Fibroblast of lung (primary cell): ENCODE results near the gene ITPR1. TPM values are rescaled to one million over a fixed set of nuclear protein-coding genes. Genes with fewer than 3 reads are reported as not detected.

ENCODE experiments used
- DNase-seq, 2 donors: peaks; one replicate each; pipeline versions ENCODE4 v3.0.0 to v3.0.0-alpha.2; 2010; ENCODE audit warnings: low read depth in 2 of 2
- H2AFZ ChIP-seq: 2 replicates; pipeline ENCODE4 v1.5.1; 2012; ENCODE audit warnings: low read length, control low read depth, inconsistent platforms
- H3K27ac ChIP-seq: 2 replicates; pipeline ENCODE4 v1.5.1; 2011; ENCODE audit warnings: low read length, control low read depth; ENCODE audit not compliant: insufficient read depth
- H3K27me3 ChIP-seq: 2 replicates; pipeline ENCODE4 v1.5.1; 2011; ENCODE audit warnings: mild to moderate bottlenecking, low read length; ENCODE audit not compliant: control insufficient read depth, insufficient read depth
- H3K36me3 ChIP-seq: 2 replicates; pipeline ENCODE4 v1.5.1; 2011; ENCODE audit warnings: low read length; ENCODE audit not compliant: control insufficient read depth, insufficient read depth
- H3K4me1 ChIP-seq: 2 replicates; pipeline ENCODE4 v1.5.1; 2011; ENCODE audit warnings: low read length; ENCODE audit not compliant: control insufficient read depth, insufficient read depth; ENCODE audit errors: extremely low read depth
- H3K4me2 ChIP-seq: 2 replicates; pipeline ENCODE4 v1.5.1; 2011; ENCODE audit warnings: low read length, control low read depth; ENCODE audit not compliant: insufficient read depth; ENCODE audit errors: extremely low read depth
- H3K4me3 ChIP-seq, 4 experiments: fragments of 200-600 bp in 1 of 4; sonication (generic) in 1 of 4; replicated peaks in 1 of 4; 2 replicates each; pipeline ENCODE4 v1.5.1; 2011 to 2016; ENCODE audit warnings: low read length in 4 of 4, low read depth in 3 of 4, mild to moderate bottlenecking in 3 of 4, control low read depth in 2 of 4, inconsistent platforms in 1 of 4, mixed read lengths in 1 of 4; ENCODE audit not compliant: insufficient read depth in 1 of 4; ENCODE audit errors: control extremely low read depth in 1 of 4
- H3K79me2 ChIP-seq: 2 replicates; pipeline ENCODE4 v1.5.1; 2012; ENCODE audit warnings: mild to moderate bottlenecking, low read length, inconsistent platforms; ENCODE audit not compliant: control insufficient read depth, insufficient read depth
- H3K9ac ChIP-seq: 2 replicates; pipeline ENCODE4 v1.5.1; 2011; ENCODE audit warnings: mild to moderate bottlenecking, low read length, control low read depth; ENCODE audit not compliant: insufficient read depth
- H3K9me3 ChIP-seq: 2 replicates; pipeline ENCODE4 v1.5.1; 2012; ENCODE audit warnings: low read depth, low read length; ENCODE audit not compliant: control insufficient read depth, insufficient read depth
- H4K20me1 ChIP-seq: 2 replicates; pipeline ENCODE4 v1.5.1; 2011; ENCODE audit warnings: low read length; ENCODE audit not compliant: control insufficient read depth, insufficient read depth; ENCODE audit errors: extremely low read depth
- EZH2 ChIP-seq: IDR thresholded peaks from 2 replicates; pipeline ENCODE4 v1.5.1; 2012; ENCODE audit warnings: low read length, control low read depth, mild to moderate bottlenecking; ENCODE audit errors: missing control alignments
- polyA plus RNA-seq, 2 donors: library from polyadenylated mRNA; depleted of rRNA in 1 of 2; stranded (reverse) in 1 of 2; unstranded in 1 of 2; fragments of >200 nt; gene quantifications; 2 replicates each; pipeline ENCODE4 v1.2.1, GENCODE V29; 2011 to 2012; ENCODE audit warnings: missing spikeins in 1 of 2
- total RNA-seq: library from RNA; depleted of rRNA; stranded (reverse); fragments of >200 nt; gene quantifications from 2 replicates; pipeline ENCODE4 v1.2.1, GENCODE V29; 2014
- TF ChIP-seq, protein P1 (sequence below), 2 donors: IDR thresholded peaks in 1 of 2; conservative IDR thresholded peaks in 1 of 2; 1 replicate in 1 of 2; 2 replicates in 1 of 2; pipeline ENCODE4 v1.5.1; 2011 to 2012; ENCODE audit warnings: low read length in 2 of 2, control low read depth in 1 of 2, inconsistent platforms in 1 of 2, low read depth in 1 of 2, mild to moderate bottlenecking in 1 of 2

The ITPR1 gene
- total and polyA plus RNA-seq, 2 donors (not counting 1 experiment from before 2014, with no cell fraction given), result 19.2 to 87.0 TPM

DNA sequence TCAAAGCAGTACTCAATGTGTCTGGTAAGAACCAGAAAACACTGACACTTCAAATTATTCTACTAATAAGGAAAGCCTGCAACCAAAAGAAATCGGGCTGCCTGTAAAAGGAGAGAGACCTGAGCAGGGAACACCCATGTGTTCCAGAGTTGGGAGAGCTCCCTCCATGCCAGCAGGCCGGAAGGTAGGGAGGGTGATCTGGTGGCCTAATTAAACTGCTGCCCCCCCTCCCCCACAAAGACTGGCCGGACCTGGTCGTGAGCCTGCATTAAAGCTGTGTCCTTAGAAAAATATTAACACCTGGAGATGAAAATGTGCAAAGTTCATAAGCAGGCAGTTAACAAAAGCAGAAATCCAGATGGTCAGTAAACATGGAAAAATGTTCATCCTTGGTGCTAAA lies 315.5 kb downstream of the ITPR1 start:
- Histone ChIP-seq H3K4me2 (no peak overlapping the region), H3K4me1 (no peaks in the 10 kb centered on the region), H3K27me3 (no peaks in the 10 kb centered on the region), H3K9me3 (no peaks in the 10 kb centered on the region), H3K9ac (no peak overlapping the region), H4K20me1 (no peaks in the 10 kb centered on the region), H3K36me3 (no peaks in the 10 kb centered on the region), H3K27ac (no peak overlapping the region), H3K4me3 (no peak overlapping the region), H3K79me2 (no peaks in the 10 kb centered on the region), H2AFZ (no peak overlapping the region)
- no peak for DNase-seq
- TF ChIP-seq, protein P1, sequence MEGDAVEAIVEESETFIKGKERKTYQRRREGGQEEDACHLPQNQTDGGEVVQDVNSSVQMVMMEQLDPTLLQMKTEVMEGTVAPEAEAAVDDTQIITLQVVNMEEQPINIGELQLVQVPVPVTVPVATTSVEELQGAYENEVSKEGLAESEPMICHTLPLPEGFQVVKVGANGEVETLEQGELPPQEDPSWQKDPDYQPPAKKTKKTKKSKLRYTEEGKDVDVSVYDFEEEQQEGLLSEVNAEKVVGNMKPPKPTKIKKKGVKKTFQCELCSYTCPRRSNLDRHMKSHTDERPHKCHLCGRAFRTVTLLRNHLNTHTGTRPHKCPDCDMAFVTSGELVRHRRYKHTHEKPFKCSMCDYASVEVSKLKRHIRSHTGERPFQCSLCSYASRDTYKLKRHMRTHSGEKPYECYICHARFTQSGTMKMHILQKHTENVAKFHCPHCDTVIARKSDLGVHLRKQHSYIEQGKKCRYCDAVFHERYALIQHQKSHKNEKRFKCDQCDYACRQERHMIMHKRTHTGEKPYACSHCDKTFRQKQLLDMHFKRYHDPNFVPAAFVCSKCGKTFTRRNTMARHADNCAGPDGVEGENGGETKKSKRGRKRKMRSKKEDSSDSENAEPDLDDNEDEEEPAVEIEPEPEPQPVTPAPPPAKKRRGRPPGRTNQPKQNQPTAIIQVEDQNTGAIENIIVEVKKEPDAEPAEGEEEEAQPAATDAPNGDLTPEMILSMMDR (conservative IDR thresholded peaks at IDR 0.05 in 1 of 2, IDR thresholded peaks at IDR 0.05 in 1 of 2; ENCODE audit: low read depth in 1 of 2, low read length in 2 of 2), result no peak
- TF ChIP-seq EZH2, result no peak

DNA sequence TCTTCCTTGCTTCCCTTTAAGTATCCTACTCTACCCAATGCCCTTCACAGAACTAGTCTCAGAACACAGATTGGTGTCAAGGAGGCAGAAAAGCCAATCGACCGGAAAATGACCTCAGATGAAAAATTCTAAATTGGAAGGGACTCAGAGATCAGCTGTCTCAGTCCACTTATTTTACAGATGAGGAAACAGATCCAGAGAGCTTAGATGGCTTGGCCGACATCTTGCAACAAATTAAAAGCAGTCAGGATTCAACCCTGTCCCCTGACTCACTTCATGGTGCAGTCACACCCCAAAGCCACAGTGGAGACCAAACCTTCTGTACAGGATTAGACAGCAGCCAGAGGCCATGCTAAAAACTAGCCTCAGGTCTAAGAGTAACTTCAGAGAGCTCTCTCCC lies 316.8 kb downstream of the ITPR1 start:
- no peaks in the 10 kb centered on the region for H3K9me3 ChIP-seq
- peak in 1 of 2 donors; percentile 42 for DNase-seq
- no peak for TF ChIP-seq EZH2
- TF ChIP-seq, protein P1 (conservative IDR thresholded peaks at IDR 0.05 in 1 of 2, IDR thresholded peaks at IDR 0.05 in 1 of 2; ENCODE audit: low read depth in 1 of 2, low read length in 2 of 2), result no peak
- H3K79me2 ChIP-seq, result no peaks in the 10 kb centered on the region
- no peaks in the 10 kb centered on the region for H3K36me3 ChIP-seq
- no peaks in the 10 kb centered on the region for H4K20me1 ChIP-seq
- no peaks in the 10 kb centered on the region for H3K4me1 ChIP-seq
- no peak overlapping the region for H3K27ac ChIP-seq
- no peaks in the 10 kb centered on the region for H3K27me3 ChIP-seq
- no peak overlapping the region for H3K4me3 ChIP-seq
- H2AFZ ChIP-seq, result no peak overlapping the region
- H3K4me2 ChIP-seq, result no peak overlapping the region
- H3K9ac ChIP-seq, result no peak overlapping the region

GRCh38 chr3:4812591-4812990 lies 319.4 kb downstream of the ITPR1 start:
- Histone ChIP-seq H3K27me3 (no peaks in the 10 kb centered on the region), H3K4me1 (no peaks in the 10 kb centered on the region), H3K9ac (no peak overlapping the region), H4K20me1 (no peaks in the 10 kb centered on the region), H3K27ac (no peak overlapping the region), H3K4me3 (no peak overlapping the region), H3K79me2 (no peaks in the 10 kb centered on the region), H3K4me2 (no peak overlapping the region), H2AFZ (no peak overlapping the region), H3K36me3 (no peaks in the 10 kb centered on the region), H3K9me3 (no peaks in the 10 kb centered on the region)
- TF ChIP-seq, protein P1 (conservative IDR thresholded peaks at IDR 0.05 in 1 of 2, IDR thresholded peaks at IDR 0.05 in 1 of 2; ENCODE audit: low read depth in 1 of 2, low read length in 2 of 2), result no peak
- TF ChIP-seq EZH2, result no peak
- DNase-seq, result no peak
